ENCODE measurements around the gene CPED1.
A peak's percentile ranks its signal among the peaks of the same experiment; 100 is the strongest.

CPED1 gene

GRCh38 chr7:120995654-120996053 lies 7.1 kb downstream of the CPED1 start:
- no peak overlapping the region for H3K4me3 ChIP-seq (replicated peaks; ENCODE audit: low read depth, low read length)
- no peak for TF ChIP-seq CTCF (IDR thresholded peaks at IDR 0.05; ENCODE audit: low read depth, low read length, missing control alignments)
- no peak for DNase-seq (ENCODE audit: extremely low read depth, low read depth)

GRCh38 chr7:120996333-120996987 lies 7.9 kb downstream of the CPED1 start:
- no peak overlapping the region for H3K4me3 ChIP-seq (replicated peaks; ENCODE audit: low read depth, low read length)
- no peak for TF ChIP-seq CTCF (IDR thresholded peaks at IDR 0.05; ENCODE audit: low read depth, low read length, missing control alignments)

GRCh38 chr7:120996988-120997345 lies 8.5 kb downstream of the CPED1 start:
- no peak overlapping the region for H3K4me3 ChIP-seq (replicated peaks; ENCODE audit: low read depth, low read length)
- DNase-seq (ENCODE audit: extremely low read depth, low read depth): no peak
- no peak for TF ChIP-seq CTCF (IDR thresholded peaks at IDR 0.05; ENCODE audit: low read depth, low read length, missing control alignments)

More at GRCh38 chr7:120996333-120996987, 7.9 kb downstream of the CPED1 start:
- peak; percentile 90 for DNase-seq (ENCODE audit: extremely low read depth, low read depth)

DNA sequence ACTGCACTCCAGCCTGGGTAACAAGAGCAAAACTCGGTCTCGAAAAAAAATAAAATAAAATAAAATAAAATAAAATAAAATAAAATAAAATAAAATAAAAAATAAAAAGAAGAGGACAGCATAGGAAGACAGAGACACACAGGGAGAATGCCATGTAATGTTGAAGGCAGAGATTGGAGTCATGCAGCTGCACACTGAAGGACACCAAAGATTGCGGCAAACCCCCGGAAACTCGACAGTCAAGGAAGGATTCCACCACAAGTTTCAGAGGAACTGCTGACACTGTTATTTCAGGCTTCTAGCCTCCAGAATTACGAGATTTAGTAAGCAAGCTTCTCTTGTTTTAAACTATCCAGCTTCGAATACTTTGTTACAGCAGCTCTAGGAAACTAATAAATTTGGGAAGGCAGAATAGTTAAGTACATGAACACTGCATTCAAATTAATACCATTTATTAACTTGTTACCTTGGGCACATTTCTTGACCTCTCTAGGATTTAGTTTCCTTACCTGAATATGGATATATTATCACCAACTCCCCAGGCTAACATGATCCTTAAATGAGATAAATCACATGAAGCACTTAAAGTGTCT lies 9.5 kb downstream of the CPED1 start:
- no peak for TF ChIP-seq CTCF (IDR thresholded peaks at IDR 0.05; ENCODE audit: low read depth, low read length, missing control alignments)
- DNase-seq (ENCODE audit: extremely low read depth, low read depth): no peak
- no peak overlapping the region for H3K4me3 ChIP-seq (replicated peaks; ENCODE audit: low read depth, low read length)

DNA sequence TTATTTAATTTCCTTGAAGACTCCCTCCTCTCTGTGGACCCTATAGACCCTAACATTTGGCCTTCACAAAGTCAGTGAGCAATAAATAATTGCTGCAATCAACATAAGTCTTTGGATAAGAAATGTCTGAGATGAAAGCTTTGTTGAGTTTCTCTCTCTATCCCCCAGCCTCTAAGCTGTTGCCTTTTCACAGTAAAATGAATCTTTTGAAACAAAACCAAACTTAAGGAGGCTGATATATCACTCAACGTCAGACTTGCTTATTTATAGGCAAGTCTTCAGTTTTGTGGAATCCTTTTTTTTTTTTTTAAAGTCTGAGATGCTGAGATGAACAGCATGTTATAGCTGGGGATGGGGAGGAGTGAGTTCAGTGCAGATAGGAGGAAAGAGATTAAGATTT lies 10.0 kb downstream of the CPED1 start:
- no peak overlapping the region for H3K4me3 ChIP-seq (replicated peaks; ENCODE audit: low read depth, low read length)

GRCh38 chr7:120998996-120999565 lies 10.6 kb downstream of the CPED1 start:
- no peak for TF ChIP-seq CTCF (IDR thresholded peaks at IDR 0.05; ENCODE audit: low read depth, low read length, missing control alignments)
- no peak overlapping the region for H3K4me3 ChIP-seq (replicated peaks; ENCODE audit: low read depth, low read length)
- no peak for DNase-seq (ENCODE audit: extremely low read depth, low read depth)

More for the DNA sequence above, 10.0 kb downstream of the CPED1 start:
- DNase-seq (ENCODE audit: extremely low read depth, low read depth): no peak
- no peak for TF ChIP-seq CTCF (IDR thresholded peaks at IDR 0.05; ENCODE audit: low read depth, low read length, missing control alignments)

Data from HFF-Myc (cell line).